MM.1S (cell line): ENCODE measurements around the gene HIVEP1.

Source experiments
- DNase-seq: peaks from one replicate; pipeline ENCODE4 v3.0.0-alpha.2; 2015
- H2AFZ ChIP-seq: fragments of 300-600 bp; sonication (generic); 2 replicates; pipeline ENCODE4 v1.6.0; 2016; ENCODE audit warnings: antibody characterized with exemption, low read length
- H3F3A ChIP-seq: fragments of 300-600 bp; sonication (generic); 2 replicates; pipeline ENCODE4 v1.6.1; 2016; ENCODE audit warnings: mild to moderate bottlenecking, antibody characterized with exemption, low read length, moderate library complexity, mixed read lengths; ENCODE audit not compliant: insufficient read depth
- H3K27ac ChIP-seq: fragments of 300-600 bp; sonication (generic); 2 replicates; pipeline ENCODE4 v1.5.1; 2016; ENCODE audit warnings: mild to moderate bottlenecking, low read length
- H3K27me3 ChIP-seq: fragments of 300-600 bp; sonication (generic); replicated peaks from 2 replicates; pipeline ENCODE4 v1.6.0; 2016; ENCODE audit warnings: low read length; ENCODE audit not compliant: insufficient read depth
- H3K36me3 ChIP-seq: fragments of 300-600 bp; sonication (generic); replicated peaks from 2 replicates; pipeline ENCODE4 v1.6.1; 2016; ENCODE audit warnings: mild to moderate bottlenecking, low read length, mixed read lengths; ENCODE audit not compliant: insufficient read depth
- H3K4me1 ChIP-seq: fragments of 300-600 bp; sonication (generic); 2 replicates; pipeline ENCODE4 v1.6.1; 2016; ENCODE audit warnings: low read length, mixed read lengths
- H3K4me2 ChIP-seq: fragments of 300-600 bp; sonication (generic); 2 replicates; pipeline ENCODE4 v1.6.0; 2016; ENCODE audit warnings: low read depth, low read length
- H3K4me3 ChIP-seq: fragments of 300-600 bp; sonication (generic); 2 replicates; pipeline ENCODE4 v1.5.1; 2016; ENCODE audit warnings: low read length, mixed read lengths
- H3K79me2 ChIP-seq: fragments of 300-600 bp; sonication (generic); 2 replicates; pipeline ENCODE4 v1.6.1; 2016; ENCODE audit warnings: mixed run types, low read length, mixed read lengths
- H3K9ac ChIP-seq: fragments of 300-600 bp; sonication (generic); 2 replicates; pipeline ENCODE4 v1.6.1; 2016; ENCODE audit warnings: low read length, mixed read lengths
- H3K9me2 ChIP-seq: fragments of 300-600 bp; sonication (generic); replicated peaks from 2 replicates; pipeline ENCODE4 v1.6.1; 2016; ENCODE audit warnings: mild to moderate bottlenecking, low read length, mixed read lengths; ENCODE audit not compliant: insufficient read depth
- H3K9me3 ChIP-seq: fragments of 300-600 bp; sonication (generic); replicated peaks from 2 replicates; pipeline ENCODE4 v1.6.1; 2016; ENCODE audit warnings: mild to moderate bottlenecking, low read length, mixed read lengths; ENCODE audit not compliant: insufficient read depth
- H4K20me1 ChIP-seq: fragments of 300-600 bp; sonication (generic); 2 replicates; pipeline ENCODE4 v1.6.1; 2016; ENCODE audit warnings: mild to moderate bottlenecking, low read length, moderate library complexity, mixed read lengths; ENCODE audit not compliant: insufficient read depth
- EZH2 ChIP-seq: fragments of 300-600 bp; sonication (generic); optimal IDR thresholded peaks from 2 replicates; pipeline ENCODE3; 2017; ENCODE audit warnings: low read depth, mild to moderate bottlenecking, antibody characterized with exemption, low read length, mixed read lengths
- EZH2phosphoT487 ChIP-seq: fragments of 300-600 bp; sonication (generic); IDR thresholded peaks from 2 replicates; pipeline ENCODE4 v1.6.1; 2018; ENCODE audit warnings: antibody characterized with exemption, low read length
- TF ChIP-seq, protein P1 (sequence below): fragments of 300-600 bp; sonication (generic); IDR thresholded peaks from 2 replicates; pipeline ENCODE4 v1.5.1; 2016; ENCODE audit warnings: antibody characterized with exemption, low read length, mixed read lengths

Gene HIVEP1

DNA sequence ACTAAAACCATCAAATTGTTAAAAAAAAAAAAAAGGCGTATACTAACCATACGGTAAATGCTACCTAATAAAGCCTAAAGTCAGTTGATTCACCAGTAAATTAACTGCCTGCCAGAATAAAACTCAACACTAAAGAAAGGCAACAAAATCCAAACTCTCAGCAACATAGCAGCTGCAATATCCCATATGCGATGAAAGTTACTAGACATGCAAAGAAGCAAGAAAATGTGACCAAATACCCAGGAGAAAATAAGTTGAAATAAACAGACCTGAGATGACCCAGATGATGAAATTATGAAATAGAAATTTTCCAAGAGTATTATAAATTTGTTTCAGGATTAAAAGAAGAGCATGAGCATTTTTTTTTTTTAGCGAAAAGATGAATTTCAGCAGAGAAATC is 174.4 kb downstream of the HIVEP1 start:
- no peaks in the 10 kb centered on the region for H4K20me1 ChIP-seq
- H3K27me3 ChIP-seq, result no peaks in the 10 kb centered on the region
- no peak overlapping the region for H3K4me2 ChIP-seq
- DNase-seq, result no peak
- H3K79me2 ChIP-seq, result no peaks in the 10 kb centered on the region
- no peak overlapping the region for H3K27ac ChIP-seq
- no peak overlapping the region for H3K9ac ChIP-seq
- H3K36me3 ChIP-seq, result no peaks in the 10 kb centered on the region
- H3F3A ChIP-seq, result no peaks in the 10 kb centered on the region
- no peaks in the 10 kb centered on the region for H3K9me3 ChIP-seq
- no peak overlapping the region for H2AFZ ChIP-seq
- TF ChIP-seq, protein P1, sequence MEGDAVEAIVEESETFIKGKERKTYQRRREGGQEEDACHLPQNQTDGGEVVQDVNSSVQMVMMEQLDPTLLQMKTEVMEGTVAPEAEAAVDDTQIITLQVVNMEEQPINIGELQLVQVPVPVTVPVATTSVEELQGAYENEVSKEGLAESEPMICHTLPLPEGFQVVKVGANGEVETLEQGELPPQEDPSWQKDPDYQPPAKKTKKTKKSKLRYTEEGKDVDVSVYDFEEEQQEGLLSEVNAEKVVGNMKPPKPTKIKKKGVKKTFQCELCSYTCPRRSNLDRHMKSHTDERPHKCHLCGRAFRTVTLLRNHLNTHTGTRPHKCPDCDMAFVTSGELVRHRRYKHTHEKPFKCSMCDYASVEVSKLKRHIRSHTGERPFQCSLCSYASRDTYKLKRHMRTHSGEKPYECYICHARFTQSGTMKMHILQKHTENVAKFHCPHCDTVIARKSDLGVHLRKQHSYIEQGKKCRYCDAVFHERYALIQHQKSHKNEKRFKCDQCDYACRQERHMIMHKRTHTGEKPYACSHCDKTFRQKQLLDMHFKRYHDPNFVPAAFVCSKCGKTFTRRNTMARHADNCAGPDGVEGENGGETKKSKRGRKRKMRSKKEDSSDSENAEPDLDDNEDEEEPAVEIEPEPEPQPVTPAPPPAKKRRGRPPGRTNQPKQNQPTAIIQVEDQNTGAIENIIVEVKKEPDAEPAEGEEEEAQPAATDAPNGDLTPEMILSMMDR, result no peak
- no peak for TF ChIP-seq EZH2phosphoT487
- H3K4me3 ChIP-seq, result no peak overlapping the region
- no peaks in the 10 kb centered on the region for H3K4me1 ChIP-seq
- H3K9me2 ChIP-seq, result no peaks in the 10 kb centered on the region

- Histone ChIP-seq H3K79me2 (no peaks in the 10 kb centered on the region), H3K9ac (no peak overlapping the region), H3K4me3 (no peak overlapping the region), H3K9me3 (no peaks in the 10 kb centered on the region), H4K20me1 (no peaks in the 10 kb centered on the region), H3K9me2 (no peaks in the 10 kb centered on the region), H3K27ac (no peak overlapping the region), H3F3A (no peaks in the 10 kb centered on the region), H3K4me1 (no peaks in the 10 kb centered on the region), H3K27me3 (no peaks in the 10 kb centered on the region), H2AFZ (no peak overlapping the region), H3K4me2 (no peak overlapping the region), H3K36me3 (no peaks in the 10 kb centered on the region)
- no peak for DNase-seq
- TF ChIP-seq EZH2phosphoT487 (no peak), EZH2 (no peak)
- TF ChIP-seq, protein P1, result no peak
Measured at GRCh38 chr6:12189150-12189549, 177.0 kb downstream of the HIVEP1 start.

DNA sequence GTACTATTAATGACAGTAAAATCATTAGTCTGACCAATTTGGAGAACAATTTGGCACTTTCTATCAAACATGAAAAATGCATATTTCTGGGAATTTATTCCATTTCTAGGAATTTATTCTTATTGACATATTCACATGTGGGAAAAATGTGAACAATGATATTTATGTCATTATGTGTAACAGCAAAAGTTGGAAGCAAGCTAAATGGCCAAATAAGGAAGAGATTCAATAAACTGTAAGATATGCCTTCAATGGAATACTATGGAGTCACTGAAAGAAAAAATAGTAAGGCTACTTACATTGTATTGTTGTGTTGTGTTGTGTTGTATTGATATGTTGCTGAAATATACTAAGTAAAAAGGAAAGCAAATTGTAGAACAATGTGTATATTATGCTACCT is 177.5 kb downstream of the HIVEP1 start:
- no peak overlapping the region for H3K4me3 ChIP-seq
- no peaks in the 10 kb centered on the region for H3K79me2 ChIP-seq
- H3F3A ChIP-seq, result no peaks in the 10 kb centered on the region
- H3K9ac ChIP-seq, result no peak overlapping the region
- H3K9me2 ChIP-seq, result no peaks in the 10 kb centered on the region
- DNase-seq, result no peak
- no peak overlapping the region for H3K4me2 ChIP-seq
- TF ChIP-seq, protein P1, result no peak
- TF ChIP-seq EZH2phosphoT487, result no peak
- no peaks in the 10 kb centered on the region for H4K20me1 ChIP-seq
- no peak overlapping the region for H3K27ac ChIP-seq
- H3K9me3 ChIP-seq, result no peaks in the 10 kb centered on the region
- H3K4me1 ChIP-seq, result no peaks in the 10 kb centered on the region
- no peaks in the 10 kb centered on the region for H3K27me3 ChIP-seq
- no peaks in the 10 kb centered on the region for H3K36me3 ChIP-seq
- no peak overlapping the region for H2AFZ ChIP-seq

DNA sequence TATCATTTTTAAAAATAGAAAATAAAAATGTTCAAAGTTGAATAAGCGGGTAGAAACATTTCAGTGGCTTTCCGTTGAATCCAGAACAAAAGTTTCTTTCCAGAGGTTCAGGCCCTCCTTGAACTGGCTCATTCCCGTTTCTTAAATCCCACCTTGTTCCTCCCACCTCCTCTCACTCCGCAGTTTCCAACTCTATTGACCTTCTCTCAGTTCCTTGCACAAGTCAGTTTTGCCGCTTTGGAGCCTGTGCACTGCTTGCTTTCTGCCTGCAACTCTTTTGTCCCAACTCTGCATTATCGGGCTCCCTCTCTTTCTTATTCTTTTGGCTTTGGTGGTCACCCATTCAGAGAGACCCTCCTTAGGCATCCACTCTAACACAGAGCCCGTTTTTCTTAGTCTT is 178.1 kb downstream of the HIVEP1 start:
- no peak overlapping the region for H3K4me3 ChIP-seq
- no peaks in the 10 kb centered on the region for H3K4me1 ChIP-seq
- no peaks in the 10 kb centered on the region for H3K9me3 ChIP-seq
- no peaks in the 10 kb centered on the region for H3F3A ChIP-seq
- no peaks in the 10 kb centered on the region for H3K36me3 ChIP-seq
- H3K27ac ChIP-seq, result no peak overlapping the region
- H3K27me3 ChIP-seq, result no peaks in the 10 kb centered on the region
- H3K4me2 ChIP-seq, result no peak overlapping the region
- no peaks in the 10 kb centered on the region for H3K79me2 ChIP-seq
- TF ChIP-seq EZH2 (no peak), EZH2phosphoT487 (no peak)
- TF ChIP-seq, protein P1, result no peak
- no peaks in the 10 kb centered on the region for H3K9me2 ChIP-seq
- H2AFZ ChIP-seq, result no peak overlapping the region
- H3K9ac ChIP-seq, result no peak overlapping the region
- no peak for DNase-seq
- no peaks in the 10 kb centered on the region for H4K20me1 ChIP-seq
